ENCODE results near the gene TNNI3K.

- TF ChIP-seq, protein P1, sequence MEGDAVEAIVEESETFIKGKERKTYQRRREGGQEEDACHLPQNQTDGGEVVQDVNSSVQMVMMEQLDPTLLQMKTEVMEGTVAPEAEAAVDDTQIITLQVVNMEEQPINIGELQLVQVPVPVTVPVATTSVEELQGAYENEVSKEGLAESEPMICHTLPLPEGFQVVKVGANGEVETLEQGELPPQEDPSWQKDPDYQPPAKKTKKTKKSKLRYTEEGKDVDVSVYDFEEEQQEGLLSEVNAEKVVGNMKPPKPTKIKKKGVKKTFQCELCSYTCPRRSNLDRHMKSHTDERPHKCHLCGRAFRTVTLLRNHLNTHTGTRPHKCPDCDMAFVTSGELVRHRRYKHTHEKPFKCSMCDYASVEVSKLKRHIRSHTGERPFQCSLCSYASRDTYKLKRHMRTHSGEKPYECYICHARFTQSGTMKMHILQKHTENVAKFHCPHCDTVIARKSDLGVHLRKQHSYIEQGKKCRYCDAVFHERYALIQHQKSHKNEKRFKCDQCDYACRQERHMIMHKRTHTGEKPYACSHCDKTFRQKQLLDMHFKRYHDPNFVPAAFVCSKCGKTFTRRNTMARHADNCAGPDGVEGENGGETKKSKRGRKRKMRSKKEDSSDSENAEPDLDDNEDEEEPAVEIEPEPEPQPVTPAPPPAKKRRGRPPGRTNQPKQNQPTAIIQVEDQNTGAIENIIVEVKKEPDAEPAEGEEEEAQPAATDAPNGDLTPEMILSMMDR (conservative IDR thresholded peaks at IDR 0.05; ENCODE audit: low read depth, low read length), result no peak
- TF ChIP-seq EZH2 (IDR thresholded peaks at IDR 0.05; ENCODE audit: low read length, unreplicated experiment) (no peak), EZH2phosphoT487 (IDR thresholded peaks at IDR 0.05; ENCODE audit: borderline replicate concordance, low read length) (no peak)
Measured at GRCh38 chr1:74223453-74223852, 11.7 kb upstream of the TNNI3K start.
